Muscle layer of colon (tissue), 2 donors: ENCODE results near the gene CCNG2.

Source experiments
- H3K27ac ChIP-seq: one replicate; pipeline ENCODE4 v1.7.0; 2013; ENCODE audit warnings: low read depth, mild to moderate bottlenecking, low read length, moderate library complexity
- H3K27me3 ChIP-seq, 2 donors: one replicate each; pipeline ENCODE4 v1.7.0; 2013; ENCODE audit warnings: low read length in 2 of 2, mild to moderate bottlenecking in 2 of 2; ENCODE audit not compliant: insufficient read depth in 2 of 2, control insufficient read depth in 1 of 2
- H3K36me3 ChIP-seq: one replicate; pipeline ENCODE4 v1.7.0; 2013; ENCODE audit warnings: mild to moderate bottlenecking, low read length; ENCODE audit not compliant: insufficient read depth
- H3K4me1 ChIP-seq: one replicate; pipeline ENCODE4 v1.7.0; 2013; ENCODE audit warnings: mild to moderate bottlenecking, low read length; ENCODE audit not compliant: insufficient read depth
- H3K4me3 ChIP-seq, 2 donors: one replicate each; pipeline ENCODE4 v1.7.0; 2013; ENCODE audit warnings: low read length in 2 of 2, low read depth in 1 of 2, mild to moderate bottlenecking in 1 of 2, moderate library complexity in 1 of 2
- H3K9ac ChIP-seq: one replicate; pipeline ENCODE4 v1.7.0; 2013; ENCODE audit warnings: low read length
- H3K9me3 ChIP-seq: one replicate; pipeline ENCODE4 v1.7.0; 2013; ENCODE audit warnings: mild to moderate bottlenecking, low read length
- donor health status: abdominal sarcoma.
- donor health status: Adenocarcinoma of cecum.

Gene CCNG2

DNA sequence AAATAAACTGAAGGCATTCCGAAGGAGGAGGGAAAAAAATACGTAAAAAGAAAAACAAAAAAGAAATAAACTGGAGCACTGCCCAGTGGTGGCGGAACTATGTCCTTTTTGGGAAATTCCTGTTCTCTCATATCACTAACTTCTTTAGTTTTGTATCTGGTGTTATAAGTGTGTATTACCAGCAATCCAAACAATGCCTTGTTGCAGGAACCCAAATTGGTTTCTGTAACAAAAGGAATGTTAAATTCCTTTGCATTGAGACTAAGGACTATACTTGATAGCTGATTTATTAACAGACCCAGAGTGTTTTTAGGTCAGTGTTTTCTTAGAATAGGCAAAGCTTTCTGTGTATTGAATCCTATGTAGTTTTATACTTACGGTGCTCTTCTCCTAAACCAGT lies 6.6 kb downstream of the CCNG2 start:
- Histone ChIP-seq H3K4me3 (no peak overlapping the region), H3K9ac (no peak overlapping the region), H3K27ac (no peak overlapping the region), H3K36me3 (peaks cover 51% of the 10 kb centered on the region), H3K9me3 (no peaks in the 10 kb centered on the region), H3K4me1 (peaks cover 3% of the 10 kb centered on the region), H3K27me3 (no peaks in the 10 kb centered on the region)

DNA sequence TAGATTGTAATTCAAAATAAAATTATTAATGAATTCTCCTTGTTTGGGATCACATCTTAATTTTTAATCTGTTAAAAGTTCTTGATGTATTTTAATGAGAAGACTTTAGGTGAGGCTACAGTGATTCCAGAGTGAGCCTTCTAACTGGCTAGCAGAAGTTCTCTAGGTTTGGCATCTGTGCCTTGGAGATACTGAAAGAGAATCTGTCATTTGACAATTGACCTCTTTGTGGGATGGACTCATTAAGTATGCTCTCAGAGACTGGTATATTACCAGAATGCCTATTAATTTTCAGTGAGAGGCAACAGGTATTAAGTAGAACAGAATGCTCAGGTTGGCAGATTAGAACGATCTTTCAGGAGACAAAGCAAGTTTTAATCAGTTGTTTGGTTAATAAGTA lies 10.2 kb downstream of the CCNG2 start:
- Histone ChIP-seq H3K4me3 (no peak overlapping the region), H3K9me3 (no peaks in the 10 kb centered on the region), H3K36me3 (peaks cover 49% of the 10 kb centered on the region), H3K27me3 (no peaks in the 10 kb centered on the region), H3K4me1 (no peaks in the 10 kb centered on the region), H3K27ac (no peak overlapping the region), H3K9ac (no peak overlapping the region)

DNA sequence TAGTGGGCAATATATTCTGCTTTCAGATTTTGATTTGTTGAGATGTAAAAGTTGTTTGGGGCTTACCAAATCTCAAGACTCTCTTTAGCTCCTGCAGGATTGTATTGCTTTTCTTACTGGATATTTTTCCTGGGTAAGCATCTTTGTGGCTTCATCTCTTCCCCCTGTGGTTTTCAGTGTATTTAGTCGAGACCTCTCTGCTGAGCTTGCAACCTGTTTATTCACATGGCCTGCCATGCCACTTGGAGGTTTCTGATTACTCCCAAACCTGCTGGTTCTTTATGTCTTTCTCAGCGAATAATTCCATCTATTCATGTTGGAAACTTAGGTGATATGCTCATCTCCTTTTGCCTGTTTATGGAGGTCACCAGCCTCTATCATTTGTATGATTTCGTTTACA lies 10.9 kb downstream of the CCNG2 start:
- no peaks in the 10 kb centered on the region for H3K4me1 ChIP-seq
- H3K27ac ChIP-seq = no peak overlapping the region
- no peaks in the 10 kb centered on the region for H3K9me3 ChIP-seq
- H3K36me3 ChIP-seq = peaks cover 42% of the 10 kb centered on the region
- H3K4me3 ChIP-seq = no peak overlapping the region
- H3K9ac ChIP-seq = no peak overlapping the region
- H3K27me3 ChIP-seq = no peaks in the 10 kb centered on the region

DNA sequence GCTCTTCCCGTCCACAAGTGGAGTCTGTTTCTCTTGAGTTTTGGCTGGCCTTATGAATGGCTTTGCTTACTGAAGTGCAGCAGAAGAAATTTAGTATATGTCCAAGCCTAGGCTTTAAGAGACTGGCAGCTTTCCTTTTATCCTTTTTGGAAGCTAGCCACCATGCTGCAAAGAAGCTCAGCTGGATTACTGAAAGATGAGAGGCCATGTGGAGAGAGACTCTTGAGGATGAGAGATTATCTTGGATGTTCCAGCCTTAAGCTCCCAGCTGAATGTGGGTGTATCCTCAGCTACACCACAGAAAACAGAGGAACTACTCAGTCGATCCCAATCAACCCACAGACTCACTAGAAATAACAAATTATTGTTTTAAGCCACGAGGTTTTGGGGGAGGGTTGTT lies 12.5 kb downstream of the CCNG2 start:
- Histone ChIP-seq H3K4me3 (no peak overlapping the region), H3K9ac (no peak overlapping the region), H3K36me3 (peaks cover 28% of the 10 kb centered on the region), H3K9me3 (no peaks in the 10 kb centered on the region), H3K27ac (no peak overlapping the region), H3K27me3 (no peaks in the 10 kb centered on the region), H3K4me1 (no peaks in the 10 kb centered on the region)

DNA sequence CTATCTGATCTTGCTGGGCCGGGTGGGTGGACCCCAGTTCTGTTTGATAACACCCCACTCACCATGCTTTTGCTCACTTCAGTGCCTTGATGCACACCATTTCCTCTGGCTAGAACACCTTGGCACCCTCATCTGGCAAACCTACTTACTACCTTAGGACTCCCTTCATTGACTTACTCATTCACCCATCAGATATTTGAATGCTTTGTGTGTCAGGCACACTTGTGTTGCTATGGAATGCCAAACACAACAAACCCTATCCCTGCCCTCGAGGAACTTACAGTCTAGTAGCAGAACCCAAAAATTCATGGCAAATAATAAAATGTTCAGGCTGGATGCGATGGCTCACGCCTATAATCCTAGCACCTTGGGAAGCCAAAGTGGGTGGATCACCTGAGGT lies 13.9 kb downstream of the CCNG2 start:
- peaks cover 16% of the 10 kb centered on the region for H3K36me3 ChIP-seq
- H3K9ac ChIP-seq = no peak overlapping the region
- H3K4me1 ChIP-seq = no peaks in the 10 kb centered on the region
- no peaks in the 10 kb centered on the region for H3K27me3 ChIP-seq
- no peak overlapping the region for H3K27ac ChIP-seq
- no peak overlapping the region for H3K4me3 ChIP-seq
- no peaks in the 10 kb centered on the region for H3K9me3 ChIP-seq

DNA sequence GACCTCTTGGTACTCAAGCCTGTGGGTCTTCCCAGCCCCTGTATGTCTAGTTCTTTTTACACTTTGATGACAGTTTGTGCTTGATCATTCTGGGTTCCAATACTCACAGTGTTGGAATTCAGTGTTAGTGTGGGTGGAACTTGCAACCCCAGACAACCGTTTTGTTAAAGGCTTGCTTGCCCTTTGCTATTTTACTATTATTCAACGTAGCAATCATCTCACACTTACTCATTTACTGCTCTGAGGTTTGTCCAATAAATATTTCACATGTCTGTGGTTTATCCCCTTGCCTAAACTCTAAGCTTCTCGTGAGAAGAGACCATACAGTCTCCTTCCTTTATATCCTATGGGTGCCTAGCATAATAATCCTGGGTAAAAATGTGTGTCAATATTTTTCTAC lies 15.3 kb downstream of the CCNG2 start:
- Histone ChIP-seq H3K4me3 (no peak overlapping the region), H3K27ac (no peak overlapping the region), H3K36me3 (peaks cover 13% of the 10 kb centered on the region), H3K27me3 (no peaks in the 10 kb centered on the region), H3K9ac (no peak overlapping the region), H3K4me1 (no peaks in the 10 kb centered on the region), H3K9me3 (no peaks in the 10 kb centered on the region)

DNA sequence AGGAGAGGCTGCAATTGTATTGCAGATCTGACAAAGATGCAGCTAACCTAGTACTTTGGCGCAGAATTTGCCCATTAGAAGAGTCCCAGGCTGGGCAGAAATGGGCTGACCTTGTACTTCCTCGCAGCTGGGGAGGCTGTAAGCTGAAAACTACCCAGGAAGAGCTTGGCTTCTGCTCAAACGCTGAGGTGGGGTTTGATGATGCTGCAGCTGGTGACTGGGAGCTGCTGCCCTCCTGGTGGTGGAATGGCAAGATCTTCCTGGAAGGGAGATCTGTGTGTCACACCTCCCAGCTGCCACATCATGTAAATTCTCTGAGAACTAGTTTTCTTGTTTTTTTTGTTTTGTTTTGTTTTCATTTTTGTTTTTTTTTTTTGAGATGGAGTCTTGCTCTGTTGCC lies 17.4 kb downstream of the CCNG2 start:
- Histone ChIP-seq H3K27me3 (no peaks in the 10 kb centered on the region), H3K4me3 (no peak overlapping the region), H3K9me3 (no peaks in the 10 kb centered on the region), H3K27ac (no peak overlapping the region), H3K4me1 (no peaks in the 10 kb centered on the region), H3K36me3 (peaks cover 8% of the 10 kb centered on the region), H3K9ac (no peak overlapping the region)

DNA sequence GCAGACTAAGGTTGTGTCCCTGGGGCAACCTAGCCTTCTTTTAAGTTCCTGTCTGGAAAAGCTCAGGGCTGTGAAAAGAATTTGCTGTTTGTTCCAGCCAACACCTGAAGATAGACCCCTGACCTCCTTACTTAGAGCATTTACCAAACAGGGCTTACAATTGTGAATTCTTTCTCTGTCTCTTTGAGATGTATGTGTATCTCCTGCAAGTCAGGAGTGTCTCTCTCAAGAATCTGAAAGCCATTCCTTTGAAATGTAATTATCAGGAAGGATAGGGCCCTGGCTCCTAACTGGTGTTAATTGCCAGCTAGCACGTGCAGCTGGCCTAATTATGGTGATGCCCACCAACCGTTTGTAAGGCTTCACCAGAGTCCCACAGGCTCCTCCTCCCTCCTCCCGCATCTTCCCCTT lies 18.2 kb downstream of the CCNG2 start:
- no peaks in the 10 kb centered on the region for H3K9me3 ChIP-seq
- H3K36me3 ChIP-seq = peaks cover 3% of the 10 kb centered on the region
- no peaks in the 10 kb centered on the region for H3K27me3 ChIP-seq
- H3K27ac ChIP-seq = no peak overlapping the region
- no peak overlapping the region for H3K4me3 ChIP-seq
- no peaks in the 10 kb centered on the region for H3K4me1 ChIP-seq
- no peak overlapping the region for H3K9ac ChIP-seq

DNA sequence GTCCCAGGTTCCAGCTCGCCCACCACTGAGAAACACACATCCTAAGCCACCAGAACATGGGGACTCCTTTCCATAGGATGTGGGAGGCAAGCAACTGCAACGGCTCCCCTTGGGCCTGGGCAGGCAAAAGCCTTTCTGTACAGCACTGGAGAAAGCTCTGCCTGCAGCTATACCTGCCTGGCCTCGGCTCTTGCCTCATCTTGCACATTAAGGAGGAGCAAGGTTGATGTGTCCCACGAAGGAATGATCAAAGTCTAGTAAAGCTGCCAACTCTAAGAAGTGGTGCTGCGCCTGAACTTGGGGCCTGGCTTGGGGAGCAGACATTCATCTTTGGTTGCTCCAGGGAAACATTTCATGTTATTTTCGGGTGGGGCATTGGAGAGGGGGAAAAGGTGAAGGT lies 19.6 kb downstream of the CCNG2 start:
- no peak overlapping the region for H3K9ac ChIP-seq
- H3K4me3 ChIP-seq = no peak overlapping the region
- H3K27me3 ChIP-seq = no peaks in the 10 kb centered on the region
- H3K9me3 ChIP-seq = no peaks in the 10 kb centered on the region
- no peaks in the 10 kb centered on the region for H3K4me1 ChIP-seq
- no peak overlapping the region for H3K27ac ChIP-seq
- no peaks in the 10 kb centered on the region for H3K36me3 ChIP-seq

DNA sequence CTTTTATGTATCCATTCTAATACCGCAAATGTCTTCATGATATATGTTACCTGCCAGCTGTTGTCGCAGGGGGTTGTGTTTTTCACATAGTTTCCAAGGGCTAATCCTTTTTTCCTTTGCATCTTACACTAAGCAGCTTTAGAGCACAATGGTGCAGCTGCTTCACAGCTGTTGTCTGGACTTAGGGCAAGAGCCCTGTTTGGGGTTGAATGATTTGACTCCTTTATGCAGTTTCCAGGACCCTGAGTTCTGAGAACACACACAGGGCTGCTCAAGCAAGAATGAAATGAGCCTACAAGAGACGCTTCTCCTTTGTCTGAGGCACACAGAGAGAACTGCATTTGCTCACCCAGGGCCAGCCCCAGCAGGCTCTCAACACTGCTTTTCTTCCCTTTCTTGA lies 20.2 kb downstream of the CCNG2 start:
- Histone ChIP-seq H3K27ac (no peak overlapping the region), H3K9me3 (no peaks in the 10 kb centered on the region), H3K4me1 (no peaks in the 10 kb centered on the region), H3K36me3 (no peaks in the 10 kb centered on the region), H3K9ac (no peak overlapping the region), H3K4me3 (no peak overlapping the region), H3K27me3 (no peaks in the 10 kb centered on the region)

DNA sequence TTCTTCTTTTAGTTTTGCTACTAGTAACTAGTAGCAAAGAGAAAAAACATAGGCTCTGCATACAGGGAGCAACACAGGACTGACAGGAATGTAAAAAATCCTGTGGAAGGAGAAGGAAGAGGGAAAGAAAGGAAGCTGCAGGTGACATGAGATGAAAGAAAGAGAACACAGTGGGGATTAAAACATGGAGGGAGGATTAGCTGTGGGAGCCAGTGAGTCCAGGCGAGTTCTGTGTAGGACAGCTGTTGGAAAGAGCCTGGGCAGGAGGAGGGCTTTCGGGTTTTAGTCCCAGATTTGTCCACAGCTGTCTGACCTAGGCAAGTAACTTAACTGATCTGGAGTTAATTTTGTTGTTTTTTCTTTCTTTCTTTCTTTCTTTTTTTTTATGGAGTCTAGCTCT lies 21.6 kb downstream of the CCNG2 start:
- Histone ChIP-seq H3K9ac (no peak overlapping the region), H3K4me1 (no peaks in the 10 kb centered on the region), H3K36me3 (no peaks in the 10 kb centered on the region), H3K9me3 (no peaks in the 10 kb centered on the region), H3K27ac (no peak overlapping the region), H3K4me3 (no peak overlapping the region), H3K27me3 (no peaks in the 10 kb centered on the region)

DNA sequence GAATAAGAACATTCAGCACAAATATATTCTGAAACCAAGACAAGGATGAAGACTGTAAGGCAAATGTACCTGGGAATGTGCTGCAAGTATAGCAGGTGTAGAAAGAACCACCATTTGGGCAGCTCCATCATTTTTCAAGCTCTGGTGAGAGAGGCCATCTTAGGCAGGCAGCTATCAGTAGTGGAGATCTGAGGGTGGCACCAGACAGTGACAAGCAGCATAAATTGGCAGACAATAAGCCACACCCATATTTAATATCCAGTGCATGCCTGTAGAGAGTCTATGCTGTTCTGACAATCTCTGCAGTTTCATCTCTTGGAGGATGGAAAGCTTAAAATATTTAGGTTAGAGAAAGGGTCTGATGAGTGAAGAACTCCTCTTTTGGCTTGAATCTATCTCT lies 22.5 kb downstream of the CCNG2 start:
- Histone ChIP-seq H3K4me1 (no peaks in the 10 kb centered on the region), H3K9me3 (no peaks in the 10 kb centered on the region), H3K27ac (no peak overlapping the region), H3K9ac (no peak overlapping the region), H3K36me3 (no peaks in the 10 kb centered on the region), H3K4me3 (no peak overlapping the region), H3K27me3 (no peaks in the 10 kb centered on the region)
